ENCODE data around the gene ATP1B2.
A peak's percentile ranks its signal among the peaks of the same experiment; 100 is the strongest.

ATP1B2 gene

DNA sequence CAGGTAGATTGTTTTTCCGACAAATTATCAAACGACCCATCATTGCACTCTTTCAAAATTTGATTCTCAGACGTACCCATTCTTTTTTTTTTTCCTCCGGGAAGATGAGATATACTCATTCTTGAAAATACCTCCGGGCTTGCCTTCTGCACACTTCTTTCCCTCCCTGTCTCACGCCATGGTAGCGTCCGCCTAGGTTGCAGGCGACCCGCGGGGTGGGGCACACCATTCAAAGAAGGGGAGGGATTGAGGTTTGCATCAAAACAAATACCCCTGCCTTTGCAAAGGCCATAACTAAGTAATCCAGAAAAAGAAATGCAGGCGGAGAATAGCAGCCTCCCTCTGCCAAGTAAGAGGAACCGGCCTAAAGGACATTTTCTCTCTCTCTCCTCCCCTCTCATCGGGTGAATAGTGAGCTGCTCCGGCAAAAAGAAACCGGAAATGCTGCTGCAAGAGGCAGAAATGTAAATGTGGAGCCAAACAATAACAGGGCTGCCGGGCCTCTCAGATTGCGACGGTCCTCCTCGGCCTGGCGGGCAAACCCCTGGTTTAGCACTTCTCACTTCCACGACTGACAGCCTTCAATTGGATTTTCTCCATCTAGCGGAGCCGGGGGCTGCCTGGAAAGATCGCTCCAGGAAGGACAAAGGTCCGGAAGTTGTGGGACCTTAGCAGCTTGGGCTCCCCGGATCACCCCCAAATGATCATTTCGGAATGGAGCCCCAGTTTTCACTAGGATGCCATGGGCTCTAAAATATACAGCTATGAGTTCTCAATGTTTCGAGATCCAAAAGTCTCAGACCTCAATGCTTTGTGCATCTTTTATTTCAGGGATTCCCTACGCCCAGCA, 35.7 kb downstream of the ATP1B2 start:
- DNase-seq, result peak; percentile 85

DNA sequence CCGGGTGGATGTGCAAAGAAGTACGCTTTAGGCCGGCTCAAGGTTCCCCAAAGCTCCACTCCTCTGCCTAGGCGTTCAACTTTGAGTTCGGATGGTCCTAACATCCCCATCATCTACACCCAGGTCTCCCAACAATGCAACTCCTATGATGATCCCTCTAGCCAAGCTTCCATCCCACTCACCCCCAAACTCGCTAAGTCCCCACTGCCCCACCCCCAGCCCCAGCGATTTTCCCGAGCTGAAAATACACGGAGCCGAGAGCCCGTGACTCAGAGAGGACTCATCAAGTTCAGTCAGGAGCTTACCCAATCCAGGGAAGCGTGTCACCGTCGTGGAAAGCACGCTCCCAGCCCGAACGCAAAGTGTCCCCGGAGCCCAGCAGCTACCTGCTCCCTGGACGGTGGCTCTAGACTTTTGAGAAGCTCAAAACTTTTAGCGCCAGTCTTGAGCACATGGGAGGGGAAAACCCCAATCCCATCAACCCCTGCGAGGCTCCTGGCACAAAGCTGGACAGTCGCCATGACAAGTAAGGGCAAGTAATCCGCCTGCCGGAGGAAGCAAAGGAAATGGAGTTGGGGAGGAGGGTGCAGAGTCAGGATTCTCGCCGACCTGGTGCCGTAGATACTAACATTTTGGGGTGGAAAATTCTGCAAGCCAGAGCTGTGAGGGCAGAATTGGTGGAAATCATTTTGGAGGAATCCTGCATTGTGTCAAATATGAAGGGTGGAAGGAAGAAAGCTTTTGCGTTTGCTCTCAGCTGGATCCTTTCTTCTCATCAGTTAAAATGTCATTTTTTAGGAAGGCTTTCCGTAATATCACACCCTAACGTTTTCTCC, 36.6 kb downstream of the ATP1B2 start, which contains the start of gene TP53:
Gene TP53 (minus strand): TSS at position 419 of the 836 bp plus-strand sequence. CDS start 10,896 bp downstream, outside the sequence.
- peak; percentile 92 for DNase-seq

DNA sequence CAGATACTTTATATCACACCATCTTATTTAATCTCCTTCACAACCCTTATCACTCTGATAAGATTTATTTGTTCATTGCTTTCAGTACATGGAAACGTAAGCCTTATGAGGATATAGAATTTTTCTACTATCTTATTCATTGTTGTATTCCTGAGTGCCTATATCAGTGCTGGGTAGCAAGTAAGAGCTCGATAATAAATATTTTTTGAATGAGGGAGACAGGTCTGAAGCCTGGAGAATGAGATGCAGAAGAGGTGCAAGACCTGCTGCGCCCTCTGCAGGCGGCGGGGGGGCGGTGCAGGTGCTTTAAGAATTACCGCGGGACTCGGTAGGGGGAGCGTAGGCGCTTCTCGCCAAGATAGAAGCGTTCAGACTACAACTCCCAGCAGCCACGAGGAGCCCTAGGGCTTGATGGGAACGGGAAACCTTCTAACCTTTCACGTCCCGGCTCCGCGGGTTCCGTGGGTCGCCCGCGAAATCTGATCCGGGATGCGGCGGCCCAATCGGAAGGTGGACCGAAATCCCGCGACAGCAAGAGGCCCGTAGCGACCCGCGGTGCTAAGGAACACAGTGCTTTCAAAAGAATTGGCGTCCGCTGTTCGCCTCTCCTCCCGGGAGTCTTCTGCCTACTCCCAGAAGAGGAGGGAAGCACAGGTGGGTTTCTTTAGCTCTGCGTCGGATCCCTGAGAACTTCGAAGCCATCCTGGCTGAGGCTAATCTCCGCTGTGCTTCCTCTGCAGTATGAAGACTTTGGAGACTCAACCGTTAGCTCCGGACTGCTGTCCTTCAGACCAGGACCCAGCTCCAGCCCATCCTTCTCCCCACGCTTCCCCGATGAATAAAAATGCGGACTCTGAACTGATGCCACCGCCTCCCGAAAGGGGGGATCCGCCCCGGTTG, 37.4 kb downstream of the ATP1B2 start, which contains the start of gene WRAP53:
Gene WRAP53 (plus strand): TSS at position 570 of the 900 bp plus-strand sequence. CDS start 172 bp downstream, at position 742.
- peak; percentile 99 for DNase-seq

DNA sequence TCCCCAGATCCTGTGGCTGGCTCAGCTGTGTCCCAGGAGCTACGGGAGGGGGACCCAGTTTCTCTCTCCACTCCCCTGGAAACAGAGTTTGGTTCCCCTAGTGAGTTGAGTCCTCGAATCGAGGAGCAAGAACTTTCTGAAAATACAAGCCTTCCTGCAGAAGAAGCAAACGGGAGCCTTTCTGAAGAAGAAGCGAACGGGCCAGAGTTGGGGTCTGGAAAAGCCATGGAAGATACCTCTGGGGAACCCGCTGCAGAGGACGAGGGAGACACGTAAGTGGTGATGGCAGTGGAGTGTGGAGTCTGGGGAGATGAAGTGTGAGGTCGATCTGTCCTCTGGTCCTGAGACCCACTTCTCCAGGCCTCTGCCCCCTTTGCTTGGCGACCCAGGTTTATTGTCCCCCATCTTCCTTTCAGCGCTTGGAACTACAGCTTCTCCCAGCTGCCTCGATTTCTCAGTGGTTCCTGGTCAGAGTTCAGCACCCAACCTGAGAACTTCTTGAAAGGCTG, 38.1 kb downstream of the ATP1B2 start:
- no peak for DNase-seq

DNA sequence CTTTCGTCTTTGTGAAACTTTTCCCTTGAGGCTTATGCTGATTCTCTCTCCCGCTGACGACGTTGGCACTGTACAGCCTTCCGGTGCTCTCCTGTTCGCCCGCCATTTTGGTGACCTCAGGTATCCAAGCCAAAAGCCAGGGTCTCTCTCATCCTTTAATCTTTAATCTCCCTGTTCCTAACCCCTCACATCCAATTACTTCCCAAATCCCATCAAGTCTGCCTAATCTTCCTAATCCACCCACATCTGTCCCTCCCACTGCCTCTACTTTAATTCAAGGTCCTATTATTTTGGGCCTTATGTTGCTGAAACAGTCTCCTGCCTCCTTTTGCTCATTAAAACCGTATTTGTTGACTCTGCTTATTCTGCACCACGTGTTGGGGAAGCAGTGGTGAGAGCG, 44.9 kb downstream of the ATP1B2 start:
- DNase-seq, result no peak

DNA sequence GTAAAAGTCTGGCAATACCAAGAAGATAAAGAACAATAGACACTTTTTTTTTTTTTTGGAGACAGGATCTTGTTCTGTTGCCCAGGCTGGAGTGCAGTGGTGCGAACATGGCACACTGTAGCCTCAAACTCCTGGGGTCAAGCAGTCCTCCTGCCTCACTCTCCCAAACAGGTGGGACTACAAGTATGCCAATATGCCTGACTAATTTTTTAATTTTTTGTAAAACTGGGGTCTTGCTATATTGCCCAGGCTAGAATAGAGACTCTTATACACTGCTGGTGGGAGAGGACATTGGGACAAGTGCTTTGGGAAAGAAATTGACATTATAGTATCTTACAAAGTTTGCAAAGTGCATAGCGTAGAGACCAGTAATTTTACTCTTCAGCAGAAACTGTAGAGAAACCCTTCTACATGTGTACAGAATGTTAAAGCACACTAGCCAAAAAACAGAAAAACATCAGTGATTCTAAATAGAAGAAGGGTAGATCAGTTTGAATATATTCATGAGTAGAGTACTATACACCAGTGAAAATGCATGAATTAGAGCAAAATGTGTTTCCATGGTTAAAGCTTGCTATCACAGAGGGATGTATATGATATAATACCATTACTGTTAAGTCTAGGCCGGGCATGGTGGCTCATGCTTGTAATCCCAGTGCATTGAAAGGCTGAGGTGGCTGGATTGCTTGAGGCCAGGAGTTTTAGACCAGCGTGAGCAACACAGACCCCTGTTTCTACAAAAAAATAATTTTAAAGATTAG, 47.3 kb downstream of the ATP1B2 start:
- no peak for DNase-seq

DNA sequence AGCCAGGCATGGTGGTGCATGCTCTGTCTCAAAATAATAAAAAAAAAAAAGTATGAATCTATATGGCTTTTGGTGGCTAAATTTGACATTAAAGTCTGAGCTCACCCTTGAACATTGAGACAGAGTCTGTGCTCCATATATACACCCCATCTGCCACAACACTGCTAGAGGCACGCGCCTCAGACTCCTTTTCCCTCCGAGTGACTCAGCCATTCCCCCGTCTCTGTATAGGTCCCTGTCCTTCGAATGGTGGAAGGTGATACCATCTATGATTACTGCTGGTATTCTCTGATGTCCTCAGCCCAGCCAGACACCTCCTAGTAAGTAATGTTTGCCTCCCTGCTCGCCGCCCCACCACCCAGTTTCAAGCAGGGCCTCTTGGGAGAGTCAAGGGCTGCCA, 49.8 kb downstream of the ATP1B2 start:
- DNase-seq, result no peak

DNA sequence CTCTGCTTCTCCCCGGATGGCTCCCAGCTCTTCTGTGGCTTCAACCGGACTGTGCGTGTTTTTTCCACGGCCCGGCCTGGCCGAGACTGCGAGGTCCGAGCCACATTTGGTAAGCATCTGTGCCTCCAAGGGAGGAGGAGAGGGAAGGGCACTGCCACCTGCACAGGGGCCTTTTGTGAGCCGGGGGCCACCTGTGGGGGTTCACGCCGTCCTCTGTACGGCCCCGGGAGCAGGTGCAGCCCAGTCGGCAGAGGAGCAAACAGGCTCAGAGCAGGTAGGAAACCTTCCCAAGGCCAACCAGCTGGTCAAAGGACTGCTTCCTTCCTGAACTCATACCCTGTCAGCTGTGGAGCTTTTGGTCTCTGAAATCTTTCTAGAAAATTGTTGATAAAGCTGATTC, 51.0 kb downstream of the ATP1B2 start:
- no peak for DNase-seq

DNA sequence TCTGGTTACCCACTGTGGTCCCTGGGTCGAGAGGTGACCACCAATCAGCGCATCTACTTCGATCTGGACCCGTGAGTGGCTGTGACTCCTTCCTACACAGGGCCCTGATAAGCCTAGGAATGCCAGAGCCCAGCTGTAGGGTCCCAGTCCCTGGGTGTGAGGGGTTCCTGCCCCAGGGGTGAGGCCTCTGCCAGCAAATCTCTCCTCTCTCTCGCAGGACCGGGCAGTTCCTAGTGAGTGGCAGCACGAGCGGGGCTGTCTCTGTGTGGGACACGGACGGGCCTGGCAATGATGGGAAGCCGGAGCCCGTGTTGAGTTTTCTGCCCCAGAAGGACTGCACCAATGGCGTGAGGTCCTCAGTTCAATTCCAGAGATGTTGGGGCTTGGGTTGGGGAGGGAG, 52.0 kb downstream of the ATP1B2 start:
- no peak for DNase-seq

DNA sequence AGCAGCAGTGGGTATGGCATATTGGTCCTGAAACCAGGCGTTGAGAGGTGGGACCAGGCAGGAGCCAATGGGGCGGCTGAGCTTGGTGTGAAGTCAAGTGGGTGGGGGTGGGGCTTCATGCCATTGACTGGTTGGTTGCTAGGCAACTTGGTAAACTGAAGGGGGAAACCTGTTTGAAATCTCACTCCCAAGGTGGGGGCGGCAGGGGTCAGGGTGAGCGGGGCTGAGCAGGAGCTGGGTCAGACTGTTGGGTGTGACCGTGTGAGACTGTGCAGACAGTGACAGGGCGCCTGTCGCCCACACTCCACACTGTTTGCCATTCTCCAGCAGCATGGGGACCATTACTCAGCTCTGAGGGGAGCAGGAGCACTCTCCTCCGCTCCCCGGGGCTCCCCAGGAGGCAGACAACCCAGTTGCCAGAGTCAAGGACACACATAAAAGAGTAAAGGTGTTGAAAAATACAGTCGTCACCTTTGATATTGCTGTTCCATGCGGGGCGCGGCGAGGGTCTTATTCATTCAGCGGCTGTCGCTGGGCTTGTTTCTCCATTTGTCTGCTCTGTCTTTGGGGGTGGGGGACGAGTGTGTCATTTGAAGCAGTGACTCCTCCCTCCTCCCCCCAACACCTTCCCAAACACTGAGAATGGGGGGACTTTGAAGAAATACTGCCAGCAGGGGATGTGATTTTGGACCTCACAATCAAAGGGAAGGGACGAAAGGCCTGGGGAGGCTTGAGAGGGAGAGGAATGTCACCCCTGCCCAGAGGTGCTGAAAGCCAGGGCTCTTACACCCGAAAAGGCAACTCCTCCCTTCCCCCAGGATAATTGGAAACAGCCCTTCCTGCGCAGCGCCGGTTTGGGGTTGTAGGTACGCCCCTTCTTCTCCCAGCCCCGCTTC, 53.1 kb downstream of the ATP1B2 start:
- DNase-seq, result no peak

DNA sequence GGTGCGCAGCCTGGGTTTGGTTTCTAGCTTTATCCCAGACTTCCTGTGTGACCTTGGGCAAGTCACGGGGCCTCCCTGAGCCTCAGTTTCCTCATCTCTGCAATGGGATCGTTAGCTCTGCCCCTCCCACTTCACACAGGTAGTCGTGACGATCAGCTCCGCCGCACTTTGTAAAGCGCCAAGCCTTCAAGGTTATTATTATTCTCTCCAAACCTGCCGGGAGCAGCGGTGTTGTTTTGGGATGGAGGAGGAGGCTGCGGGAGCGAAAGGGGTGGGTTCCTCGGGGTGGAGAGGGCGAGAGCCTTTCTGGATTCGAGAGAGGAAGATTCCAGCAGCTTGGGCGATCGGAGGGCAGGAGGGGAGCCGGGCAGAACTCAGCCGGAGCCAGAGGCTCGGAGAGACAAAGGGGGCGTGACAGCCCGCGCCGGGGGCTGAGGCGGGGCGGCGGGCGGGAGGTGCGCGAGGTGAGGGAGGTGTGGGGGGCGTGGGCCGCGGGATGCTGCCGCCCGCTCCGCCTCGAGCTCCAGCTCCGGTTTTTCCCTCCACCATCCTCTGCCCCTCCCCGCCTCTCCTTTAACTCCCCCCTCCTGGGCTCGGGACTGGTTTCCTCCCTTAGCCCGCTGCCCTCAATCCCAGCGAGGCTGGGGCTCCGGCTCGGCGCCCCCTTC, 54.0 kb downstream of the ATP1B2 start, which contains the start of gene EFNB3:
Gene EFNB3 (plus strand): TSS at position 602 of the 668 bp plus-strand sequence. CDS start 397 bp downstream, outside the sequence.
- no peak for DNase-seq

DNA sequence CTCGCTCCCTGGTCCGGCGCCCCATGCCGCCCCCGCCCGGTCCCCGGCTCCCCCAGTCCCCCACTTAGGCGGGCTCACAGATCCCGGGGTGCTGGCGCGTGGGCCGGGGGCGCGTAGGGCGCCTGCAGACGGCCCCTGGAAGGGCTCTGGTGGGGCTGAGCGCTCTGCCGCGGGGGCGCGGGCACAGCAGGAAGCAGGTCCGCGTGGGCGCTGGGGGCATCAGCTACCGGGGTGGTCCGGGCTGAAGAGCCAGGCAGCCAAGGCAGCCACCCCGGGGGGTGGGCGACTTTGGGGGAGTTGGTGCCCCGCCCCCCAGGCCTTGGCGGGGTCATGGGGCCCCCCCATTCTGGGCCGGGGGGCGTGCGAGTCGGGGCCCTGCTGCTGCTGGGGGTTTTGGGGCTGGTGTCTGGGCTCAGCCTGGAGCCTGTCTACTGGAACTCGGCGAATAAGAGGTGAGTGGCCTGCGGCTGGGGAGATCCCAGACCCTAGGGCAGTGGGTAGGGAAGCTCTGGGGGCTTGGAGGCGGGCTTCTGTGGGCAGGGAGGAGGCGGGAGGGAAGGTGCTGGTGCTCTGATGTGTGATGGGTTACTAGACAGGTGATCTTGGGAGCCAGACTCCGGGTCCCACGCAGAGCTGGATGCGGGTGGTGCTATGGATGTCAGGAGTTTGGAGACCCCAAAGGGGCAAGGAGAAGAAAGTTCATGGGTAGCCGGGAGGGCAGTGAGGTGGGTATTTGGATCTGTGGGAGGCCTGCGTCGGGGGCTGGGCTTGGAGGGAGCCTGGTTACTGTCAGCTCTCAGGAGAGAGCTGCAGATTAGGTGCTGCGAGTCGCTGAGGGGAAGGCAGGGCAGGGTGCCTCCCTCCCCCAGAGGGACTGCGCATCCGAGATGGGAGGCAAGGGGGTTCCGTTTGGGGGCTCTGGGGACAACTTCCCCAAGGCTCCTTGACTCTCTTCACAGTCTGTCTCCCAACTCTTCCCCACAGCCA, 54.8 kb downstream of the ATP1B2 start:
- no peak for DNase-seq

DNA sequence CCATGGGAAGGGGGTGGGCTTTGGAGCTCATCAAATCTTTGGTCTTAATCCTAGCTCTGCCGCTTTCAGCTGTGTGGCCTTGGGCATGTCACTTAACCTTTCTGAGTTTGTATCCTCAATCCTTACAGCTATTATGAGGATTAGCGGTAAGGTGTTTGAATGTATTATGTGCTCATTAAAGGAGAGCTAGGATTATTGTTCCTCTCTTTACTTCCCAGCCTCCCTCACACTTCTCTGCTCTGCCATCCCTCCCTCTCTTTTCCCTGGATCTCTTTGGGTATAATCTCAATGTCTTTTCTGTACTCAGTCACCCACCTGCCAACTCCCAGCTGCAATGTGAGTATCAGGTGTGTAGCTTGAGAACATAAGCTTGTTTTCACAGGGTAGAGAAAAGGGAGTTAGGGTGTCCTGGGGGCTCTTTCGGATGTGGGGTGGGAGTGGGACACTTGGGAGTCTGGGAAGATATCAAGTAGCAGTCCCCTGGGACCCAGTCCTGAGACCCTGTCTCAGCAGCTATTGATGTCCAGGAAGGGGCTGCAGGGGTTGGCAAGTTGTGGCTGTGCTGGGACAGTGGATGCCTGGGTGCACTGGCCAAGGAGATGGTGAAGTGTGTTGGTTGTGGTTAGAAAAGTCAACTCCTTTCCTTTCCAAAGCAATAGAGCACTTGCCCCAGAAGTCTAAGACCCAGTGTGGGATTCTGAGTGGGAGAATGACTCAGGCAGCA, 56.1 kb downstream of the ATP1B2 start:
- no peak for DNase-seq
